Measurements from ENCODE around the gene ANKRD16. TPM values are rescaled to one million over a fixed set of nuclear protein-coding genes. Genes with fewer than 3 reads are reported as not detected.
A peak's percentile ranks its signal among the peaks of the same experiment; 100 is the strongest.

ANKRD16 gene
- total and polyA plus RNA-seq, 2 donors from 2014 or later = 6.7 to 7.1 TPM

GRCh38 chr10:5891009-5891408, 1.3 kb upstream of the ANKRD16 start:
- Histone ChIP-seq H3K36me3 (ENCODE audit: control insufficient read depth in 2 of 3, insufficient read depth in 3 of 3, low read length in 3 of 3) (peaks cover 3 to 14% (median 4%) of the 10 kb centered on the region in 3 donors), H3K9ac (ENCODE audit: low read length in 3 of 3) (peak overlapping the region; percentile 33 to 89 (median 69)), H3K4me1 (ENCODE audit: control insufficient read depth in 2 of 3, insufficient read depth in 2 of 3, low read depth in 1 of 3, low read length in 3 of 3) (peaks cover 5 to 16% (median 5%) of the 10 kb centered on the region in 3 donors), H3K9me3 (ENCODE audit: control insufficient read depth in 2 of 3, insufficient read depth in 1 of 3, low read length in 3 of 3) (no peaks in the 10 kb centered on the region), H3K27me3 (ENCODE audit: control insufficient read depth, insufficient read depth, low read length) (no peaks in the 10 kb centered on the region), H3K27ac (ENCODE audit: low read depth in 2 of 2, low read length in 2 of 2) (peak overlapping the region in 1 of 2 donors; percentile 40), H3K4me3 (ENCODE audit: low read length in 3 of 3) (peak overlapping the region; percentile 76 to 93 (median 79))
- no peak for FAIRE-seq
- intact Hi-C loops (cut with DNase I) = no loop called here
- TF ChIP-seq CTCF (IDR thresholded peaks at IDR 0.05; ENCODE audit: borderline replicate concordance, extremely low read depth, insufficient read depth) = no peak
- no peak for DNase-seq

GRCh38 chr10:5890452-5890915, 791 bp upstream of the ANKRD16 start:
- peak overlapping the region in 1 of 2 donors; percentile 40 for H3K27ac ChIP-seq (ENCODE audit: low read depth in 2 of 2, low read length in 2 of 2)

GRCh38 chr10:5888843-5889623, 660 bp downstream of the ANKRD16 start:
- peak; percentile 48 to 78 (median 54) for DNase-seq
- peak overlapping the region; percentile 61 to 84 (median 74) for H3K4me3 ChIP-seq (ENCODE audit: low read length in 3 of 3)
- FAIRE-seq = no peak
- intact Hi-C loops (cut with DNase I) = no loop called here
- H3K9me3 ChIP-seq (ENCODE audit: control insufficient read depth in 2 of 3, insufficient read depth in 1 of 3, low read length in 3 of 3) = no peaks in the 10 kb centered on the region
- no peaks in the 10 kb centered on the region for H3K27me3 ChIP-seq (ENCODE audit: control insufficient read depth, insufficient read depth, low read length)
- peaks cover 2 to 3% (median 2%) of the 10 kb centered on the region in 3 donors for H3K36me3 ChIP-seq (ENCODE audit: control insufficient read depth in 2 of 3, insufficient read depth in 3 of 3, low read length in 3 of 3)
- peak overlapping the region; percentile 63 to 67 for H3K27ac ChIP-seq (ENCODE audit: low read depth in 2 of 2, low read length in 2 of 2)
- no peak for TF ChIP-seq CTCF (IDR thresholded peaks at IDR 0.05; ENCODE audit: borderline replicate concordance, extremely low read depth, insufficient read depth)
- peak overlapping the region; percentile 26 to 70 (median 59) for H3K9ac ChIP-seq (ENCODE audit: low read length in 3 of 3)
- H3K4me1 ChIP-seq (ENCODE audit: control insufficient read depth in 2 of 3, insufficient read depth in 2 of 3, low read depth in 1 of 3, low read length in 3 of 3) = peaks cover 5 to 16% (median 5%) of the 10 kb centered on the region in 3 donors

More at GRCh38 chr10:5890452-5890915, 791 bp upstream of the ANKRD16 start:
- Histone ChIP-seq H3K4me1 (ENCODE audit: control insufficient read depth in 2 of 3, insufficient read depth in 2 of 3, low read depth in 1 of 3, low read length in 3 of 3) (peaks cover 5 to 16% (median 5%) of the 10 kb centered on the region in 3 donors), H3K9me3 (ENCODE audit: control insufficient read depth in 2 of 3, insufficient read depth in 1 of 3, low read length in 3 of 3) (no peaks in the 10 kb centered on the region), H3K4me3 (ENCODE audit: low read length in 3 of 3) (peak overlapping the region; percentile 76 to 93 (median 79)), H3K27me3 (ENCODE audit: control insufficient read depth, insufficient read depth, low read length) (no peaks in the 10 kb centered on the region), H3K36me3 (ENCODE audit: control insufficient read depth in 2 of 3, insufficient read depth in 3 of 3, low read length in 3 of 3) (peaks cover 2 to 9% (median 2%) of the 10 kb centered on the region in 3 donors), H3K9ac (ENCODE audit: low read length in 3 of 3) (peak overlapping the region; percentile 18 to 89 (median 69))
- peak in 4 of 5 donors; percentile 19 to 73 (median 42) for DNase-seq
- no peak for TF ChIP-seq CTCF (IDR thresholded peaks at IDR 0.05; ENCODE audit: borderline replicate concordance, extremely low read depth, insufficient read depth)
- no peak for FAIRE-seq
- intact Hi-C loops (cut with DNase I) = no loop called here

All from kidney (tissue), 14 donors.